Uterus (tissue), 4 donors: Measurements from ENCODE around the gene ARRDC3. TPM values are rescaled to one million over a fixed set of nuclear protein-coding genes. Genes with fewer than 3 reads are reported as not detected.

ENCODE experiments used
- DNase-seq, 2 donors: peaks; one replicate each; pipeline ENCODE4 v3.0.0-alpha.2; 2019 to 2020
- H3K27ac ChIP-seq, 2 donors: fragments of 200-600 bp; sonication (generic); 1 replicate in 1 of 2; 2 replicates in 1 of 2; pipeline ENCODE4 v1.5.1; 2016 to 2018
- H3K27me3 ChIP-seq, 2 donors: fragments of 200-600 bp; sonication (generic); one replicate each; pipeline ENCODE4 v1.5.1; 2018 to 2019; ENCODE audit warnings: control low read depth in 1 of 2
- H3K36me3 ChIP-seq, 2 donors: fragments of 200-600 bp; sonication (generic); one replicate each; pipeline ENCODE4 v1.5.1; 2019; ENCODE audit warnings: control low read depth in 1 of 2
- H3K4me1 ChIP-seq, 2 donors: fragments of 200-600 bp; sonication (generic); one replicate each; pipeline ENCODE4 v1.5.1; 2018 to 2019; ENCODE audit warnings: control low read depth in 1 of 2
- H3K4me3 ChIP-seq, 2 donors: fragments of 200-600 bp; sonication (generic); 1 replicate in 1 of 2; 2 replicates in 1 of 2; pipeline ENCODE4 v1.5.1; 2018 to 2019; ENCODE audit warnings: mild to moderate bottlenecking in 1 of 2
- H3K9me3 ChIP-seq, 2 donors: fragments of 200-600 bp; sonication (generic); one replicate each; pipeline ENCODE4 v1.5.1; 2019; ENCODE audit warnings: control low read depth in 1 of 2
- POLR2A ChIP-seq, 2 donors: fragments of 450-650 bp; IDR thresholded peaks; one replicate each; pipeline ENCODE4 v1.6.1; 2016; ENCODE audit warnings: antibody characterized with exemption in 2 of 2, mild to moderate bottlenecking in 1 of 2, moderate library complexity in 1 of 2
- intact Hi-C: fragments of 100-400 bp; cut with DNase I; formaldehyde crosslinking; loops from one replicate; pipeline ENCODE4 v1.15.1; 2023; ENCODE audit warnings: low total_unique reads
- total RNA-seq, 4 donors: library from RNA; depleted of rRNA in 3 of 4; stranded (reverse); fragments of >200 nt in 3 of 4; gene quantifications; one replicate each; pipeline versions ENCODE4 v1.1.0 to v1.2.4, GENCODE V29; 2014 to 2023
- TF ChIP-seq, protein P1 (sequence below), 4 experiments: fragments of 200-600 bp in 2 of 4; fragments of 450-650 bp in 2 of 4; sonication (generic) in 2 of 4; IDR thresholded peaks; one replicate each; pipeline ENCODE4 v1.5.1; 2016 to 2019; ENCODE audit warnings: antibody characterized with exemption in 4 of 4, mild to moderate bottlenecking in 2 of 4, moderate library complexity in 1 of 4
- donor health status: DM: yes; HTN: yes; CAD: no.

The ARRDC3 gene
- total RNA-seq, 4 donors from 2014 or later, result 11.5 to 237 (median 38.6) TPM

DNA sequence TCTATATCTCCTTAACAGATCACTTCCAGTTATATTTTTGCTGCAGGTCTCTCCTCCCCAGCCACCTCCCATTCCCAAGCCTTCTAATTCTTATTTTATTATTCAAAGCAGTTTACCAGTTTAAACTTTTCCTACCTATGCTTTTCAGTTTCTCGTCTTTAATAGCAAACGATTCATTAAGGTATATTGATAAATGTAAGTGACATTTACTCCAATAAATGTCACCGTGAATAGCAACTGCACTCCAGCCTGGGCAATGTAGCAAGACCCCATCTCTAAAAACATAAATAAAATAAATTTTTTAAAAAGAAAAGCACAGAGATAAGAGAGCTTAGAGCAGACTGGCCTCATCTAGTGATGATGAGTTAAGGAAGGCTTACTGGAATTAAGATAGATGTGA, 42.6 kb downstream of the ARRDC3 start:
- Histone ChIP-seq H3K9me3 (no peaks in the 10 kb centered on the region), H3K4me1 (no peaks in the 10 kb centered on the region), H3K4me3 (no peak overlapping the region), H3K27ac (no peak overlapping the region), H3K27me3 (no peaks in the 10 kb centered on the region), H3K36me3 (no peaks in the 10 kb centered on the region)
- TF ChIP-seq, protein P1, sequence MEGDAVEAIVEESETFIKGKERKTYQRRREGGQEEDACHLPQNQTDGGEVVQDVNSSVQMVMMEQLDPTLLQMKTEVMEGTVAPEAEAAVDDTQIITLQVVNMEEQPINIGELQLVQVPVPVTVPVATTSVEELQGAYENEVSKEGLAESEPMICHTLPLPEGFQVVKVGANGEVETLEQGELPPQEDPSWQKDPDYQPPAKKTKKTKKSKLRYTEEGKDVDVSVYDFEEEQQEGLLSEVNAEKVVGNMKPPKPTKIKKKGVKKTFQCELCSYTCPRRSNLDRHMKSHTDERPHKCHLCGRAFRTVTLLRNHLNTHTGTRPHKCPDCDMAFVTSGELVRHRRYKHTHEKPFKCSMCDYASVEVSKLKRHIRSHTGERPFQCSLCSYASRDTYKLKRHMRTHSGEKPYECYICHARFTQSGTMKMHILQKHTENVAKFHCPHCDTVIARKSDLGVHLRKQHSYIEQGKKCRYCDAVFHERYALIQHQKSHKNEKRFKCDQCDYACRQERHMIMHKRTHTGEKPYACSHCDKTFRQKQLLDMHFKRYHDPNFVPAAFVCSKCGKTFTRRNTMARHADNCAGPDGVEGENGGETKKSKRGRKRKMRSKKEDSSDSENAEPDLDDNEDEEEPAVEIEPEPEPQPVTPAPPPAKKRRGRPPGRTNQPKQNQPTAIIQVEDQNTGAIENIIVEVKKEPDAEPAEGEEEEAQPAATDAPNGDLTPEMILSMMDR (IDR thresholded peaks at IDR 0.05), result no peak
- no peak for TF ChIP-seq POLR2A (IDR thresholded peaks at IDR 0.05)
- intact Hi-C loops, result no loop called here
- DNase-seq, result no peak

DNA sequence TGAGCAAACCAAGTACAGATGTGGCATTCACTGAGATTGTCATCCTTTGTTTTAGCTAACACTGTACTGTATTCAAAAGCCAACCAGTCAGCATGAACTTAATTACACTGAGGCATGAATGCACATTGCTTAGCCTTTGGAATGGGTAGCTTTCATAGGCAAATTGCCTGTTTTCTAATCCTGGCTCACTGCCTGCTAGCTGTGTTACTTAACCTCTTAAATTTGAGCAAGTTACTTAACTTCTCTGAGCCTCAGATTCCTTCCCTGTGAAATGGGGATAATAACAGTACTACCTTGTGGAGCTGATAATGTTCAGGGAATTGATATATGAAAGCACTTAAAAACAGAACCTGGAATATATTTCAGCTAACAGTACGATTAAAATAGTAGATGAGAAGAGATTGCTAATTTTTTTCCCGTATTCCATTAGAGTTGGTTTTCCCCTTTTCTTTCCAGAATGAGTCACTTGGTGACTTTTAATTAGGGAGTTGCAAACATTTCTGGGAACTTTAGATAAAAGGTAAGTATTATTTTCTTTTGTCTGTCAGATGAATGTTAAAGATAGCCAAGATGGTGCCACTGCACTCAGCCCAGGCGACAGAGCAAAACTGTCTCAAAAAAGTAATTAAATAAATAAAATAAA, 43.9 kb downstream of the ARRDC3 start:
- no peak for DNase-seq
- no peaks in the 10 kb centered on the region for H3K36me3 ChIP-seq
- no peak overlapping the region for H3K27ac ChIP-seq
- TF ChIP-seq, protein P1 (IDR thresholded peaks at IDR 0.05), result no peak
- TF ChIP-seq POLR2A (IDR thresholded peaks at IDR 0.05), result no peak
- H3K4me1 ChIP-seq, result no peaks in the 10 kb centered on the region
- H3K9me3 ChIP-seq, result no peaks in the 10 kb centered on the region
- H3K27me3 ChIP-seq, result no peaks in the 10 kb centered on the region
- intact Hi-C loops, result no loop called here
- H3K4me3 ChIP-seq, result no peak overlapping the region

DNA sequence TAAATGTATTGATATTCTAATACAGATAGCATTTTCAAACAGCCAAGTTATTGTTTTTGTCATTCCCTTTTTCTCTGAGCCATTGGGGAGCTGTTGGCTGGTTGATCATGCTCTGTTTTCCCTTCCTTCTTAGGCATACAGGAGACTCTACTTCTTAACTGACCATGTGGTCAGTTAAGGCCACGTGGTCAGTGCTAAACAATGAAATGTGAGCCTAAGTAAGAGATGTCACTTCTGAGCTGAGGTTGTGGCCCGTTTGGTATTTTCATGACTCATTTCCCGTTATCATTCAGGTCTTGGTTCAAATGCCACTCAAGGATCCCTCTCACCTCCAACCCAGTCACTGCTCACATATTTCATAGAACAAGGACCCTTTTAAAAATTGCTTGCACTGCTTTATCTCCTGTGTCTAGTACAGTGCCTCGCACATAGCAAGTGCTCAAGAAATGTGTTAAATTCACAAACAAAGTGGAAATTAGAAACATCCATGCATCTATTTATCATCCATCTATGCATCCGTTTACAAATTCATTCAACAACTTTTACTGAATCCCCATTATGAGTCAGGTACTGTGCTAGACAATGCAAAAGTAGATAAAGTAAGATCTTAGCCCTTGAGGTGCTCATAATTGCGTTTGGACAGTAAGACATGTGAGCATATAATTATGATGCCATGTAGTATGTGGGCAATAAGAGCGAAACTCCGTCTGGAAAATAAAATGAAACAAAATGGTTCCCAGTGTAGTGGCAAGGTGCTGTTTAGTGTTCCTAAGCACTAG, 50.7 kb downstream of the ARRDC3 start:
- Histone ChIP-seq H3K9me3 (no peaks in the 10 kb centered on the region), H3K4me1 (no peaks in the 10 kb centered on the region), H3K27me3 (no peaks in the 10 kb centered on the region), H3K4me3 (no peak overlapping the region), H3K27ac (no peak overlapping the region), H3K36me3 (no peaks in the 10 kb centered on the region)
- intact Hi-C loops, result no loop called here
- TF ChIP-seq POLR2A (IDR thresholded peaks at IDR 0.05), result no peak
- TF ChIP-seq, protein P1 (IDR thresholded peaks at IDR 0.05), result no peak
- DNase-seq, result no peak

DNA sequence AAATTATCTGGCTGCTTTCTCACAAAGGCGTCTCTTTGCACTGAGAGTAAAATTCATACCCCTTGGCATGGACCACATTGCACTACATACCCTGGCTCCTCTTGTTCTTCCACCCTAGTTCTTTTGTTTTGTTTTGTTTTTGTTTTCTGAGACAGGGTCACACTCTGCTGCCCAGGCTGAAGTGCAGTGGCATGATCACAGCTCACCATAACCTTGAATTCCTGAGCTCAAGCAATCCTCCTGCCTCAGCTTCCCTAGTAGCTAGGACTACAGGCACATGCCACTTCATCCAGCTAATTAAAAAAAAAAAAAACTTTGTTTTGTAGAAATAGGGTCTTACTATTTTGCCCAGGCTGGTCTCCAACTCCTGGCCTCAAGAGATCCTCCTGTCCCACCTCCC, 51.4 kb downstream of the ARRDC3 start:
- Histone ChIP-seq H3K36me3 (no peaks in the 10 kb centered on the region), H3K27ac (no peak overlapping the region), H3K4me1 (no peaks in the 10 kb centered on the region), H3K9me3 (no peaks in the 10 kb centered on the region), H3K27me3 (no peaks in the 10 kb centered on the region), H3K4me3 (no peak overlapping the region)
- intact Hi-C loops, result no loop called here
- TF ChIP-seq, protein P1 (IDR thresholded peaks at IDR 0.05), result no peak
- no peak for DNase-seq

DNA sequence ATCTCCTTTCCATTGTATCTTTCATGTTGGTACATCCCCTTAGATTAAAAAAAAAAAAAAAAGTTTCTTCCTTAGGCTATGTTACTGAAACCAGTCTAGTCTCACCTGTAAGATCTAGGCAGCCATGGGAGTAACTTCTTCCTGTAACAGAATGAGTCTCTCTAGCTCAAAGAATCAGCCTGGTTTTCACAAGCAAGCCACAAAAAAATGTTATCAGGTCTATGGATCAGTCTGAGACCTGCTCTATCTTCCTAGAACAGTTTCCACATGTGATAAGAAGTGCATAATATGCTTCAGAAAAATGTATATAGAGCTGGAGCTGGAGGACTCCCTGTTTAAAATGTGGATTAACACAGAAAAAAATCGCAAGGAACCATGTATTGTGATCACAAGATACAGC, 53.8 kb downstream of the ARRDC3 start:
- Histone ChIP-seq H3K4me1 (no peaks in the 10 kb centered on the region), H3K36me3 (no peaks in the 10 kb centered on the region), H3K27me3 (no peaks in the 10 kb centered on the region), H3K27ac (no peak overlapping the region), H3K4me3 (no peak overlapping the region), H3K9me3 (no peaks in the 10 kb centered on the region)
- no peak for DNase-seq
- TF ChIP-seq, protein P1 (IDR thresholded peaks at IDR 0.05), result no peak
- TF ChIP-seq POLR2A (IDR thresholded peaks at IDR 0.05), result no peak
- intact Hi-C loops, result no loop called here
